ENCODE results near the gene SLC34A1. TPM values are rescaled to one million over a fixed set of nuclear protein-coding genes. Genes with fewer than 3 reads are reported as not detected.

Gene SLC34A1
- total RNA-seq, 1 experiment from 2014 or later, result 0.28 TPM

- POLR2A ChIA-PET (ENCODE audit: unreplicated experiment), result no interaction called here
- H3K9me2 ChIP-seq (ENCODE audit: insufficient read depth), result no peaks in the 10 kb centered on the region
Measured at GRCh38 chr5:177346820-177347219, 37.4 kb upstream of the SLC34A1 start.

GRCh38 chr5:177347699-177348098 lies 36.5 kb upstream of the SLC34A1 start:
- Histone ChIP-seq H3K9me2 (ENCODE audit: insufficient read depth) (no peaks in the 10 kb centered on the region), H3K27me3 (ENCODE audit: insufficient read depth, low read depth) (no peaks in the 10 kb centered on the region), H3K27ac (no peak overlapping the region), H3K9me3 (ENCODE audit: insufficient read depth, low read depth) (no peaks in the 10 kb centered on the region), H3F3A (ENCODE audit: insufficient read depth, low read depth) (peaks cover 8% of the 10 kb centered on the region; the same call in 1 of the 2 replicates), H3K4me1 (replicated peaks; ENCODE audit: insufficient read depth) (peaks cover 20% of the 10 kb centered on the region), H2AFZ (no peak overlapping the region), H3K79me2 (ENCODE audit: low read depth) (peaks cover 77% of the 10 kb centered on the region), H3K4me2 (no peak overlapping the region), H4K20me1 (ENCODE audit: insufficient read depth) (peaks cover 35% of the 10 kb centered on the region), H3K36me3 (ENCODE audit: low read depth) (peaks cover 6% of the 10 kb centered on the region; the same call in 1 of the 2 replicates), H3K4me3 (no peak overlapping the region)
- ChIA-PET POLR2A (ENCODE audit: unreplicated experiment) (no interaction called here), CTCF (no interaction called here)
- intact Hi-C loops (cut with micrococcal nuclease; ENCODE audit: unreplicated experiment), result no loop called here
- no peak for DNase-seq
- TF ChIP-seq EZH2 (IDR thresholded peaks at IDR 0.05; ENCODE audit: low read depth) (no peak), CTCF (conservative IDR thresholded peaks at IDR 0.05) (no peak)
- BruUV-seq (replicated peaks), result no TSS peak

More at GRCh38 chr5:177346820-177347219, 37.4 kb upstream of the SLC34A1 start:
- H3K27me3 ChIP-seq (ENCODE audit: insufficient read depth, low read depth), result no peaks in the 10 kb centered on the region
- H3K4me1 ChIP-seq (replicated peaks; ENCODE audit: insufficient read depth), result peaks cover 16% of the 10 kb centered on the region
- no peaks in the 10 kb centered on the region for H3K9me3 ChIP-seq (ENCODE audit: insufficient read depth, low read depth)
- H4K20me1 ChIP-seq (ENCODE audit: insufficient read depth), result peaks cover 35% of the 10 kb centered on the region
- CTCF ChIA-PET, result no interaction called here
- peaks cover 7% of the 10 kb centered on the region for H3K36me3 ChIP-seq (ENCODE audit: low read depth)
- H3F3A ChIP-seq (ENCODE audit: insufficient read depth, low read depth), result peaks cover 8% of the 10 kb centered on the region; the same call in 1 of the 2 replicates
- no peak overlapping the region for H3K4me3 ChIP-seq
- no peak overlapping the region for H2AFZ ChIP-seq
- no TSS peak for BruUV-seq (replicated peaks)
- intact Hi-C loops (cut with micrococcal nuclease; ENCODE audit: unreplicated experiment), result no loop called here
- no peak overlapping the region for H3K27ac ChIP-seq
- no peak for DNase-seq
- no peak overlapping the region for H3K4me2 ChIP-seq
- TF ChIP-seq EZH2 (IDR thresholded peaks at IDR 0.05; ENCODE audit: low read depth) (no peak), CTCF (conservative IDR thresholded peaks at IDR 0.05) (no peak)
- peaks cover 84% of the 10 kb centered on the region for H3K79me2 ChIP-seq (ENCODE audit: low read depth)

DNA sequence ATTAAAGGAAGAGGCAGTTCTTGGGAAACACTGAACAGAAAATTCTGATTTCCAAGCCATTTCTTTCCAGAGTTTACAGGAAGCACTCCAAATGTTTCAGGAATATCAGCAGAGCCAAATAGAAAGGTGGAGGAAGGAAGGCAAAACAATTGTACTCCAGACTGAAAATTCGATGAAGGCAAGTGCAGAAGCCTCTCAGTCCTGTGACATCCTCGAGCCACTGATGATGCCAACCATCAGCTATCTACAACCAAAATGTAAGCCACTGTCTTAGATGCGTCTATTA lies 34.9 kb upstream of the SLC34A1 start:
- H3F3A ChIP-seq (ENCODE audit: insufficient read depth, low read depth), result 0 out of 2 replicates have a peak, but pooled peaks cover 8% of the 10 kb centered on the region
- BruUV-seq (replicated peaks), result no TSS peak

More for the DNA sequence above, 34.9 kb upstream of the SLC34A1 start:
- TF ChIP-seq CTCF (conservative IDR thresholded peaks at IDR 0.05), result no peak
- TF ChIP-seq EZH2 (IDR thresholded peaks at IDR 0.05; ENCODE audit: low read depth), result no peak
- no peak overlapping the region for H3K4me3 ChIP-seq
- no peak overlapping the region for H2AFZ ChIP-seq
- intact Hi-C loops (cut with micrococcal nuclease; ENCODE audit: unreplicated experiment), result no loop called here
- no peak overlapping the region for H3K27ac ChIP-seq
- H3K9me3 ChIP-seq (ENCODE audit: insufficient read depth, low read depth), result no peaks in the 10 kb centered on the region
- H3K9me2 ChIP-seq (ENCODE audit: insufficient read depth), result no peaks in the 10 kb centered on the region
- peaks cover 64% of the 10 kb centered on the region for H3K79me2 ChIP-seq (ENCODE audit: low read depth)
- H3K27me3 ChIP-seq (ENCODE audit: insufficient read depth, low read depth), result no peaks in the 10 kb centered on the region
- H3K4me2 ChIP-seq, result peak overlapping the region; percentile 88
- ChIA-PET POLR2A (ENCODE audit: unreplicated experiment) (no interaction called here), CTCF (interaction anchor here (0.5 to 0.6 kb wide), 2 partner anchors 25 to 225 kb away, joined by 3 to 7 read pairs; no protein-coding TSS in a partner anchor)
- H4K20me1 ChIP-seq (ENCODE audit: insufficient read depth), result peaks cover 29% of the 10 kb centered on the region
- DNase-seq, result no peak
- H3K36me3 ChIP-seq (ENCODE audit: low read depth), result peaks cover 6% of the 10 kb centered on the region; the same call in 1 of the 2 replicates
- peaks cover 20% of the 10 kb centered on the region for H3K4me1 ChIP-seq (replicated peaks; ENCODE audit: insufficient read depth)

Data from PC-9 (cell line).